ENCODE results near the gene LINS1. TPM values are rescaled to one million over a fixed set of nuclear protein-coding genes. Genes with fewer than 3 reads are reported as not detected.

Gene LINS1
- total and polyA plus RNA-seq, 2 experiments from 2014 or later, result 11.7 to 15.4 TPM

- no peak for ATAC-seq
- no peaks in the 10 kb centered on the region for H3F3A ChIP-seq (replicated peaks; ENCODE audit: low read depth)
- no peak overlapping the region for H3K4me2 ChIP-seq
- Mint-ChIP-seq H3K4me3 (no peak overlapping the region), H3K9me3 (peaks cover 14% of the 10 kb centered on the region), H3K4me1 (no peaks in the 10 kb centered on the region), H3K27me3 (ENCODE audit: insufficient read depth, low read depth, poor library complexity) (peaks cover 2% of the 10 kb centered on the region), H3K27ac (no peak overlapping the region), H3K36me3 (ENCODE audit: low read depth) (peaks cover under 1% of the 10 kb centered on the region; the same call in 1 of the 3 replicates)
- H3K27ac ChIP-seq (ENCODE audit: low read depth), result no peak overlapping the region
- no peaks in the 10 kb centered on the region for H3K27me3 ChIP-seq (ENCODE audit: insufficient read depth)
- no peak for DNase-seq (ENCODE audit: low spot score)
- peaks cover 2% of the 10 kb centered on the region; the same call in 1 of the 2 replicates for H3K4me1 ChIP-seq (ENCODE audit: insufficient read depth)
- no peaks in the 10 kb centered on the region for H3K36me3 ChIP-seq (ENCODE audit: insufficient read depth)
- H3K4me3 ChIP-seq, result no peak overlapping the region
- TF ChIP-seq, protein P1, sequence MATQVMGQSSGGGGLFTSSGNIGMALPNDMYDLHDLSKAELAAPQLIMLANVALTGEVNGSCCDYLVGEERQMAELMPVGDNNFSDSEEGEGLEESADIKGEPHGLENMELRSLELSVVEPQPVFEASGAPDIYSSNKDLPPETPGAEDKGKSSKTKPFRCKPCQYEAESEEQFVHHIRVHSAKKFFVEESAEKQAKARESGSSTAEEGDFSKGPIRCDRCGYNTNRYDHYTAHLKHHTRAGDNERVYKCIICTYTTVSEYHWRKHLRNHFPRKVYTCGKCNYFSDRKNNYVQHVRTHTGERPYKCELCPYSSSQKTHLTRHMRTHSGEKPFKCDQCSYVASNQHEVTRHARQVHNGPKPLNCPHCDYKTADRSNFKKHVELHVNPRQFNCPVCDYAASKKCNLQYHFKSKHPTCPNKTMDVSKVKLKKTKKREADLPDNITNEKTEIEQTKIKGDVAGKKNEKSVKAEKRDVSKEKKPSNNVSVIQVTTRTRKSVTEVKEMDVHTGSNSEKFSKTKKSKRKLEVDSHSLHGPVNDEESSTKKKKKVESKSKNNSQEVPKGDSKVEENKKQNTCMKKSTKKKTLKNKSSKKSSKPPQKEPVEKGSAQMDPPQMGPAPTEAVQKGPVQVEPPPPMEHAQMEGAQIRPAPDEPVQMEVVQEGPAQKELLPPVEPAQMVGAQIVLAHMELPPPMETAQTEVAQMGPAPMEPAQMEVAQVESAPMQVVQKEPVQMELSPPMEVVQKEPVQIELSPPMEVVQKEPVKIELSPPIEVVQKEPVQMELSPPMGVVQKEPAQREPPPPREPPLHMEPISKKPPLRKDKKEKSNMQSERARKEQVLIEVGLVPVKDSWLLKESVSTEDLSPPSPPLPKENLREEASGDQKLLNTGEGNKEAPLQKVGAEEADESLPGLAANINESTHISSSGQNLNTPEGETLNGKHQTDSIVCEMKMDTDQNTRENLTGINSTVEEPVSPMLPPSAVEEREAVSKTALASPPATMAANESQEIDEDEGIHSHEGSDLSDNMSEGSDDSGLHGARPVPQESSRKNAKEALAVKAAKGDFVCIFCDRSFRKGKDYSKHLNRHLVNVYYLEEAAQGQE (IDR thresholded peaks at IDR 0.05; ENCODE audit: unreplicated experiment), result no peak
- no peak for TF ChIP-seq NANOG (IDR thresholded peaks at IDR 0.05; ENCODE audit: borderline replicate concordance)
- TF ChIP-seq CREB1 (CRISPR knock-in tag; IDR thresholded peaks at IDR 0.05; ENCODE audit: low read depth), result no peak
- TF ChIP-seq POLR2AphosphoS5 (IDR thresholded peaks at IDR 0.05; ENCODE audit: low read depth), result no peak
- no peak for TF ChIP-seq EZH2 (IDR thresholded peaks at IDR 0.05; ENCODE audit: low read depth, unreplicated experiment)
- TF ChIP-seq ZNF331 (CRISPR knock-in tag; IDR thresholded peaks at IDR 0.05; ENCODE audit: low read depth), result no peak
- no peak for TF ChIP-seq JUNB (IDR thresholded peaks at IDR 0.05; ENCODE audit: unreplicated experiment)
- H3K9me2 ChIP-seq (ENCODE audit: insufficient read depth), result no peaks in the 10 kb centered on the region
- H4K20me1 ChIP-seq (replicated peaks; ENCODE audit: insufficient read depth), result no peaks in the 10 kb centered on the region
- H3K79me2 ChIP-seq (replicated peaks; ENCODE audit: insufficient read depth), result no peaks in the 10 kb centered on the region
- no peak overlapping the region for H2AFZ ChIP-seq
Observed at GRCh38 chr15:100533886-100534285, 68.1 kb downstream of the LINS1 start.

- Histone ChIP-seq H3K27me3 (ENCODE audit: insufficient read depth) (no peaks in the 10 kb centered on the region), H3K36me3 (ENCODE audit: insufficient read depth) (no peaks in the 10 kb centered on the region), H4K20me1 (replicated peaks; ENCODE audit: insufficient read depth) (no peaks in the 10 kb centered on the region), H3F3A (replicated peaks; ENCODE audit: low read depth) (no peaks in the 10 kb centered on the region), H3K4me3 (no peak overlapping the region), H3K79me2 (replicated peaks; ENCODE audit: insufficient read depth) (no peaks in the 10 kb centered on the region), H3K4me1 (ENCODE audit: insufficient read depth) (peaks cover 2% of the 10 kb centered on the region; the same call in 1 of the 2 replicates), H3K9me2 (ENCODE audit: insufficient read depth) (no peaks in the 10 kb centered on the region), H2AFZ (0 out of 2 replicates have a peak overlapping the region, but pooled peaks have one; percentile 14), H3K27ac (ENCODE audit: low read depth) (no peak overlapping the region), H3K4me2 (no peak overlapping the region)
- H3K4me1 Mint-ChIP-seq, result no peaks in the 10 kb centered on the region
- H3K9me3 Mint-ChIP-seq, result no peaks in the 10 kb centered on the region
- TF ChIP-seq JUNB (IDR thresholded peaks at IDR 0.05; ENCODE audit: unreplicated experiment), result no peak
- H3K4me3 Mint-ChIP-seq, result no peak overlapping the region
- DNase-seq (ENCODE audit: low spot score) (no peak), ATAC-seq (no peak)
- H3K27me3 Mint-ChIP-seq (ENCODE audit: insufficient read depth, low read depth, poor library complexity), result peaks cover 2% of the 10 kb centered on the region
- no peaks in the 10 kb centered on the region for H3K36me3 Mint-ChIP-seq (ENCODE audit: low read depth)
- no peak overlapping the region for H3K27ac Mint-ChIP-seq
Observed at GRCh38 chr15:100531823-100532327, 70.1 kb downstream of the LINS1 start.
